ENCODE results near the gene PPIG. TPM values are rescaled to one million over a fixed set of nuclear protein-coding genes. Genes with fewer than 3 reads are reported as not detected.

The PPIG gene
- total RNA-seq, 1 experiment from 2014 or later: 66.2 TPM

DNA sequence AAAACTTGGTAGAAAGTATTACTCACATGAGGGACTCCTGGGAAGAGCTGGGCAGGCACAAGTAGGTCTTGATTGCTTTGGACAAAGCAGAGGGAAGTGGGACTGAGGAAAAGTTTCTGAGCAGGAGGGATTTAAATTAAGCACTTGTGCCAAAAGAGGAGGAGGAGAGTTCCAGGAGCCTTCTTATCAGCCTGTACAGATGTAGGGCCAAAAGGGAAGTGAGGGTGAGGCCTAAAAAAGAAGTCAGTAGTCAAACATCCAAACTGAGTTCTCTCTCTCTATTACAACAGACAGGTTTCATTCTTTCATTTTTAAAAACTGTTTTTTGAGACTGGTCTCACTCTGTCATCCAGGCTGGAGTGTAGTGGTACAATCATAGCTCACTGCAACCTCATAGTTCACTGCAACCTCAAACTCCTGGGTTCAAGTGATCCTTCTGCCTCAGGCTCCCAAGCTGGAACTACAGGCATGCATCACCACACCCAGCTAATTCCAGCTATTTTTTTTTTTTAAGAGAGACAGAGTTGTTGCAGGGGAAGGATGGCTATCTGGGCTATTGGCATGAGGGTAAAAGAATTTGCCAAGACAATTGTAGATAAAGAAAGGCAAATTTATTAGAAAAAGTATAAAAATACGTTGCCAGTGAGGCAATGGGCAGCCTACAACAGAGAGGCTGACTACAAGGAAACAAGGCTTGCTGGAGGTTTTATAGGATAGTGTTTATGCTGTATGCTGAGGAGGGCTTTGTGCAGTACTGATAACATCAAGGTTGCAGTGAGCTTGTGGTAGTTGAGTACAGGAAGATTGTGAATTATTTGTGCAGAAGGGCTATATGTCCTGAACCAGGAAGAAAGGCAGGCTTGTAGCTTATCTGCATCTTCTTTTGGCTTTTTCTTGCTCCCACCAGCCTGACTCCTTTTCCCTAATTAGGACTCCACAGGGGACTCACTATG is 81.1 kb downstream of the PPIG start:
- Histone ChIP-seq H4K8ac (replicated peaks; ENCODE audit: insufficient read length, low read depth, low read length) (no peak overlapping the region), H2AFZ (ENCODE audit: low read length) (no peak overlapping the region), H3K4me1 (ENCODE audit: insufficient read depth, low read length) (no peaks in the 10 kb centered on the region), H3K23me2 (ENCODE audit: insufficient read length, low read depth, low read length, poor library complexity, severe bottlenecking) (no peaks in the 10 kb centered on the region), H3K14ac (ENCODE audit: insufficient read depth, low read length) (no peak overlapping the region), H2BK20ac (ENCODE audit: low read depth, low read length, poor library complexity, severe bottlenecking) (no peak overlapping the region), H2BK5ac (ENCODE audit: insufficient read length, low read length) (no peak overlapping the region), H3K79me1 (ENCODE audit: insufficient read depth, low read depth, low read length, poor library complexity, severe bottlenecking) (no peaks in the 10 kb centered on the region), H2BK15ac (ENCODE audit: low read depth, low read length) (no peak overlapping the region), H3K23ac (ENCODE audit: insufficient read length, low read depth, low read length) (no peak overlapping the region), H2BK12ac (ENCODE audit: insufficient read length, low read depth, low read length) (no peak overlapping the region), H3K27me3 (ENCODE audit: insufficient read depth, low read length) (no peaks in the 10 kb centered on the region), H4K20me1 (ENCODE audit: control insufficient read depth, insufficient read depth, insufficient read length) (no peaks in the 10 kb centered on the region), H4K91ac (ENCODE audit: insufficient read length, low read depth, low read length) (no peak overlapping the region), H3K56ac (ENCODE audit: insufficient read length, low read depth, low read length) (no peak overlapping the region), H3K4me2 (ENCODE audit: insufficient read depth, insufficient read length, low read length) (no peak overlapping the region), H4K5ac (ENCODE audit: insufficient read length, low read depth, low read length) (no peak overlapping the region), H3K4ac (ENCODE audit: low read depth, low read length) (no peak overlapping the region), H3K79me2 (ENCODE audit: insufficient read depth, low read length) (no peaks in the 10 kb centered on the region), H2AK5ac (ENCODE audit: insufficient read length, low read length) (no peak overlapping the region), H3T11ph (ENCODE audit: low read length) (no peak overlapping the region), H3K27ac (ENCODE audit: insufficient read length, low read depth, low read length) (no peak overlapping the region), H2BK120ac (ENCODE audit: low read depth, low read length, poor library complexity, severe bottlenecking) (no peak overlapping the region), H3K9ac (ENCODE audit: extremely low read depth, insufficient read length, low read length) (no peak overlapping the region), H3K18ac (ENCODE audit: insufficient read length, low read depth, low read length) (no peak overlapping the region), H3K9me3 (ENCODE audit: control insufficient read depth, low read depth, low read length) (no peaks in the 10 kb centered on the region)
- Mint-ChIP-seq H3K4me3 (no peak overlapping the region), H3K4me1 (no peaks in the 10 kb centered on the region), H3K27ac (peak overlapping the region in 1 of 3 experiments; percentile 36; a peak in 1 of 7 replicates), H3K9me3 (no peaks in the 10 kb centered on the region), H3K36me3 (ENCODE audit: insufficient read depth in 1 of 3, low read depth in 3 of 3) (no peaks in the 10 kb centered on the region), H3K27me3 (ENCODE audit: low read depth) (no peaks in the 10 kb centered on the region)
- TF ChIP-seq, protein P1, sequence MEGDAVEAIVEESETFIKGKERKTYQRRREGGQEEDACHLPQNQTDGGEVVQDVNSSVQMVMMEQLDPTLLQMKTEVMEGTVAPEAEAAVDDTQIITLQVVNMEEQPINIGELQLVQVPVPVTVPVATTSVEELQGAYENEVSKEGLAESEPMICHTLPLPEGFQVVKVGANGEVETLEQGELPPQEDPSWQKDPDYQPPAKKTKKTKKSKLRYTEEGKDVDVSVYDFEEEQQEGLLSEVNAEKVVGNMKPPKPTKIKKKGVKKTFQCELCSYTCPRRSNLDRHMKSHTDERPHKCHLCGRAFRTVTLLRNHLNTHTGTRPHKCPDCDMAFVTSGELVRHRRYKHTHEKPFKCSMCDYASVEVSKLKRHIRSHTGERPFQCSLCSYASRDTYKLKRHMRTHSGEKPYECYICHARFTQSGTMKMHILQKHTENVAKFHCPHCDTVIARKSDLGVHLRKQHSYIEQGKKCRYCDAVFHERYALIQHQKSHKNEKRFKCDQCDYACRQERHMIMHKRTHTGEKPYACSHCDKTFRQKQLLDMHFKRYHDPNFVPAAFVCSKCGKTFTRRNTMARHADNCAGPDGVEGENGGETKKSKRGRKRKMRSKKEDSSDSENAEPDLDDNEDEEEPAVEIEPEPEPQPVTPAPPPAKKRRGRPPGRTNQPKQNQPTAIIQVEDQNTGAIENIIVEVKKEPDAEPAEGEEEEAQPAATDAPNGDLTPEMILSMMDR (conservative IDR thresholded peaks at IDR 0.05): no peak
- WGBS (ENCODE audit: extremely low coverage, insufficient read length, low lambda C conversion rate): no CpG with 5 or more reads among the region's 1 CpG
- no peak for DNase-seq
